Erythroblast (primary cell): ENCODE data around the gene GALNT6.

Experiments
- DNase-seq, 2 experiments: peaks; one replicate each; lab custom pipeline; 2025; lab: John Stamatoyannopoulos, UW
- GATA1 ChIP-seq: IDR thresholded peaks from 2 replicates; pipeline ENCODE4 v1.6.1; 2011; ENCODE audit warnings: low read depth, mild to moderate bottlenecking, control low read depth, low read length, moderate library complexity
- POLR2A ChIP-seq: IDR thresholded peaks from 2 replicates; pipeline ENCODE4 v1.6.1; 2011; ENCODE audit warnings: mild to moderate bottlenecking, low read length

GALNT6 gene

DNA sequence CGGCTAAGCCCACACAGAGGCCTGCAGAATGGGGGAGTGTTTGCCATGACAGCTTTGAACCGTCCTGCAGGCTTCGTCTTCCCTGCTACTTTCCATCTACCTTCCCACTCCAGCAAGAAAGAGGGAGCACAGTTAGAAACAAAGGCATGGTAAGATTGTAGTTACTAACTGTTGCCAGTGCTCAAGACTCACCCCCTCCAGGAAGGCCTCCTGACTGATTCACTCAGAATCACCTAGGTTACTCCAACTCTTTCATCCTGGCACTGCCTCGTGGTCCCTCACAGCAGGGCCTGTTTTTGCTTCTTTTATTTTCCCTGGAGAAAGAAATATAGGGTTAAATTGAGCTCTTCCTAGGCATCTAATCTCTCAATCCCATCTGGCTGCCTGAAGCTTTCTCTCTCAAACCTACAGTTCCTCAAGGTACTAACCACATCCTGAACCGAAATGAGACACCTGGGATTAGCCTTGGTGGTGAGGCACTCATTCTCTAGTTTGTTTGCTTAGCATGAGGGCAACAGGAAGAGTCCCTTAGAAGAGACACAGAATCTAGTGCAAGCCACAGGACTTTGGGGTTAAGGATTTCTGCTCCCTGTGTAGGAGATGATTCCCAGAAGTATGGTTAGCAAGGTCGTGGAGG lies 7.8 kb downstream of the GALNT6 start:
- DNase-seq = no peak

DNA sequence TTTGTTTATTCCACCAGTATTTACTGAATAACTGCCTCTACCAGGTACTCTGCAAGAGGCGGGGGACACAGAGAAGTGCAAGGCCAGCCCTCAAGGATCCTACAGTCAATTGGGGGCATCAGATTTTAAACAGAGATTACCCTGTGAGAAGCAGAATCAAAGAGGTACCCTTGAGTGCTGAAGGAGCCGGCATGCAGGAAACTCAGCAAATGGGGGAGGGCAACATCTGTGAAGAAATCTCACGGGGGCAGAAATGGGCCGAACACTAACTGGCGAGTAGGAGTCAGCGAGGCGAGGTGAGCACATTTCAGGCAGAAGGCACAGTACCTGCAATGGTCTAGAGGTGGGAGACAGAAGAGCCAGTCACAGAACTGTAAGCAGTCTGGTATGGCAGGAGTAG lies 9.0 kb downstream of the GALNT6 start:
- TF ChIP-seq POLR2A (no peak), GATA1 (no peak)

More for the DNA sequence above, 7.8 kb downstream of the GALNT6 start:
- TF ChIP-seq GATA1 (no peak), POLR2A (no peak)

DNA sequence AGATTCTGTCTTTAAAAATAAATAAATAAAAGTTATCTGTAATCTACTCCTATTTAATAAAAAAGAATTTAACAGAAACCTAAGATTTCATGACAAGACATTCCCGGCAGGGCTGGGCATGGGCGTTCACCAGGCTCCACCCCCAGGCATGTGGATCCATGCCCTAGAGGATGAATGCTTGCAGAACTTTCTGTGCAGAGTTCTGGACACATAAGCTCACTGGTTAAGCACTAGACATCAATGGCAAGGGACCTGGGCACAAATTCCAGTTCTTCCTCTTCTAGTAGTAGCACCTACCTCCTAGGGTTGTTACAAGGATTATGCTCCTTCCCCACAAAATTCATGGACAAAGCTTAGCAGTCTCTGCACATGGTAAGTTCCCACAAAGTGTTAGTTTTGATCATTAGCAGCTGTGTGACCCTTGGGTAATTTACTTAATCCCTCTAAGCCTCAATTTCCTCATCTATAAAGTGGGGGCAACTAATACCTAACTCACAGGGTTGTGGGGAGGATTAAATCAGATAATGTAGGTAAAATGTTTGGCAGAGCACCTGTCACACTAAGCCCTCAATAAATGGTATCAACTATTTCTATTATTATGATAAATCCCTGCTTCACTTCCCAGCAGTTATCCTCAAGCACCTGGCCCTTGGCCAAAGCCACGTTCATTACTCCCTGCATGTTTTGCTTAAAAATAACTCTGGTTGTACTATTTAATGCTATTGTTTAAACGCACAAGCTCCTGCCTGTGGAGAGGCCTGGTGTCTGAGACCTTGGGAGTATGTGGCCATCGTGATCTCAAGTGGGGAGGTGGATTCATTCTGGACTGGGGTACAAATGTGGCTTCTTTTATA lies 9.8 kb downstream of the GALNT6 start:
- no peak for DNase-seq

More for the DNA sequence above, 9.0 kb downstream of the GALNT6 start:
- DNase-seq = no peak

DNA sequence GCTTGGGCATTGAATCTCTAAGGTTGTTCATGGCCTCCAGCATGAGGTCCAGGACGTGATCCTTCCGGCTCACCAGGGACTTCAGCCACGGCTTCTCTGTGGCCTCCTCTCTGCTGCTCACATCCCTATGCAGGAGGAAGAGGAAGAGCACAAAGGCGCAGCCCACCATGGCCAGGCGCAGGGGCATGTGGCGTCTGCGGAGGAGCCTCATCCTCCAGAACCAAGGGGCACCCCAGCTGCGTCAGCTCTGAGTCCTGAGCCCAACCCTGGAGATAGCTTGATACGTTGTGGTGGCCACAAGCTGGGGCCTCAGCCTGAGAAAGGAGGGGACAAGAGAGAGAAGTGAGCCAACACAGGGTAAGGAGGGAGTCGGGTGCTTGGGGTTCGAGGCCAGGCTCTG lies 11.6 kb downstream of the GALNT6 start:
- DNase-seq = no peak
- TF ChIP-seq GATA1 = no peak
- no peak for TF ChIP-seq POLR2A

More for the DNA sequence above, 9.8 kb downstream of the GALNT6 start:
- TF ChIP-seq GATA1 (no peak), POLR2A (no peak)

DNA sequence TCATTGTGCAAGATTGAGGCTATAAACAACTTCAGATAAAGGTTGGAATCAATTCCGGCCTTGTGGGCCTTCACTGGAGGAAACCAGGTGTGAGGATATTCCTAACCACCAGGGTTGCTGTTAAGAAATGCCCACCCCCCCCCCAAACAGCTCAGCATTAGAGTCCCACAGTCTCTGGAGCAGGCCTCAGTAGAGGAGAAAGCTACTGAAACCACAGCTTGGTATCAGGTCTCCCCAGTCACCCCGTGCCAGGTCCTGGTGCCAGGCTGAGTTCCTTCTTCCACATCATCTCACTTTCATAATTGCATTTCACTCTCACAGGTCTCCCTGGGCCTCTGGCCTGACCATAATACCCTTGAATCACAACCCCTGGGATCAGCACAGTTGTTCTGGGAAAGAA lies 12.5 kb downstream of the GALNT6 start:
- TF ChIP-seq POLR2A (no peak), GATA1 (no peak)
- no peak for DNase-seq

DNA sequence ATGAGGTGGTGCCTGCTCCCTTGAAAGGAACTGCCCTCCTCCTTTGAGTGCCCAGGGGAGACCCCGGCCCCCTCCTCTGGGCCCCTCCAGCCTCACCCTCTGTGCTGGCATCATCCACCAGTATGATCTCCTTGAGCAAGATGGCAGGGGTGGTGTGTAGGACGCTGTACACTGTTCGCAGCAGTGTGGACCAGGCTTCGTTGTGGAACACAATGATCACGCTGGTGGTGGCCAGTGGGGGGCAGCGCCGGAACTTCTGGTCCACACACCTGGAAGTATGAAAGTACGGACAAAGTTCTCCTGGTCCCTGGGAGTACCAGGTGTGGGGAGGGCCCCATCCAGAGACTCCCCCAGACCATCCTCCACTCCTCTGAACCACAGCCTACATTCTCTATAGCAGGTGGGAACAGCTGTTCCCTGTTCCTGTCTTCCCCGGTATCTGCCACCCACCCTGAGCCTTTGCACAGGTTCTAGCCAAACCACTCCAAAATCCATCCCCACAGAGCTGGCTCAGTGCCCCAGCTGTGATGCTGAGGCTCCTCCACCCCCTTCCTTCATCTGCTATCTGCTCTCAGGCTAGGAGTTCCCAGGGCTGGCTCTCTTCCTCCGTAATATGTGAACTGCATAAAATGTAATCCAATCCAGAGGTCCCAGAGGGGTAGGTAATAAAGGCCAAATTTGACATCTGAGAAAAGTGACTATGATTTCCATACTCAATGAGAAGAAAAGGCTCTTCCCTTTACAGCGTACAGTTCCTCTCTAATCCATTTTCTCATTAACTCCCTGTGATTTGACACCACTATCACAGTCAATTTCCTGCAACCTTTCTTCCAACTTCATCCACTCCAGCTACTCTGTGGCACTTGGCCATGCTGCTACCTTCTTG lies 13.9 kb downstream of the GALNT6 start:
- DNase-seq = no peak

DNA sequence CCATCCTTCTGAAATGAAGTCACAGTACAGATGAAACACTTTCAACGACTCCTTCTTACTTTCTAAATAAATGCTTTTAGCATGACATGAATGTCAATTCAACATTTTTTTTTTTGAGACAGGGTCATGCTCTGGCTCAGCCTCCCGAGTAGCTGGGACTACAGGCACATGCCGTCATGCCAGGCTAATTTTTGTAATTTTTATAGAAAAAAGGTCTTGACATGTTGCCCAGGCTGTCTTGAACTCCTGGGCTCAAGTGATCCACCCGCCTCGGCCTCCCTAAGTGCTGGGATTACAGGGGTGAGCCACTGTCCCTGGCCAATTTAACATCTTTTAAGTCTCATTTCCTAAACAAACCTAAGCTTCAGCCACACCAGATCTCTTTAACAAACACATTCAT lies 16.4 kb downstream of the GALNT6 start:
- TF ChIP-seq GATA1 (no peak), POLR2A (no peak)
- no peak for DNase-seq

More for the DNA sequence above, 13.9 kb downstream of the GALNT6 start:
- TF ChIP-seq POLR2A (no peak), GATA1 (no peak)

DNA sequence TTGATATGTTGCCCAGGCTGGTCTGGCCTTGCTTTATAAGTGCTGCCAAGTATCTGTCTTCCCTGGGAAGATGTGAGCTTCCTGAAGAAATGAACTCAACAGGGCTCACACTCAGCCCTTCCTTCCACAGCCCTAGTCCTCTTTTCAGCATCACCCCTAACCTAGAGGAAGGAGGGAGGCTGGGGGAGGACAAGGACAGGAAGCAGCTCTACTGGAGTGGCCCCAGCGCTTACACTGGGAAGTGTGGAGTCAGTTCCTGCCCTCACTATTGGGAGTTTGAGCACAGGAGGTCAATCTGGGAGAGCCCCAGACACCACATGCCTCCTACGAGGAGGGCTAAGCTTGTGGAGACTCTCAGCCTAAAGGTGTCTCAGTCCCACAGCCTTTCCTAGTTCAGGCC lies 16.8 kb downstream of the GALNT6 start:
- no peak for DNase-seq

DNA sequence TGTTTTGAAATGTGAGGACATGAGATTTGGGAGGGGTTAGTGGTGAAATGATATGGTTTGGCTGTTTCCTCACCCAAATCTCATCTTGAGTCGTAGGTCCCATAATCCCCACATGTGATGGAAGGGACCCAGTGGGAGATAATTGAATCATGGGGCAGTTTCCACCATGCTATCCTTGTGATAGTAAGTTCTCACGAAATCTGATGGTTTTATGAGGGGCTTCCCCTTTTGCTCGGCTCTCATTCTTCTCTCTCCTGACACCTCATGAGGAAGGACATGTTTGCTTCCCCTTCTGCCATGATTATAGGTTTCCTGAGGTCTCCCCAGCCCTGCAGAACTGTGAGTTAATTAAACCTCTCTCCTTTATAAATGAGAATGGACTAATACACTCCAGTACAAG lies 18.0 kb downstream of the GALNT6 start:
- no peak for TF ChIP-seq GATA1
- TF ChIP-seq POLR2A = no peak
- no peak for DNase-seq

More for the DNA sequence above, 16.8 kb downstream of the GALNT6 start:
- no peak for TF ChIP-seq GATA1
- no peak for TF ChIP-seq POLR2A

DNA sequence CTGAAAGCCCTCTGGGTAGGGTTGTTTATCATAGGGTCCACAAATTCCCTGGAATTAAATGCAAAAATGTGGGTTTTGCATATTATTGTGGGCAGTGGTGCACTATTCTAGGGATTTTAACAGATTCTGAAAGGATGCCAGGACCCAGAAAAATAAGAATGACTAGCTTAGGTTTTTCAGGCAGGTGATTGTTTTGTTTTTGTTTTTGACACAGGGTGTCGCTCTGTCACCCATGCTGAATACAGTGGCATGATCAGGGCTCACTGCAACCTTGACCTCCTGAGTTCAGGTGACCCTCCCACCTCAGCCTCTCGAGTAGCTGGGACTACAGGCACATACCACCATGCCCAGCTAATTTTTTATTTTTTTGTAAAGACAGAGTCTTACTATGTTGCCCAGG lies 19.2 kb downstream of the GALNT6 start:
- no peak for DNase-seq
- TF ChIP-seq GATA1 (no peak), POLR2A (no peak)

DNA sequence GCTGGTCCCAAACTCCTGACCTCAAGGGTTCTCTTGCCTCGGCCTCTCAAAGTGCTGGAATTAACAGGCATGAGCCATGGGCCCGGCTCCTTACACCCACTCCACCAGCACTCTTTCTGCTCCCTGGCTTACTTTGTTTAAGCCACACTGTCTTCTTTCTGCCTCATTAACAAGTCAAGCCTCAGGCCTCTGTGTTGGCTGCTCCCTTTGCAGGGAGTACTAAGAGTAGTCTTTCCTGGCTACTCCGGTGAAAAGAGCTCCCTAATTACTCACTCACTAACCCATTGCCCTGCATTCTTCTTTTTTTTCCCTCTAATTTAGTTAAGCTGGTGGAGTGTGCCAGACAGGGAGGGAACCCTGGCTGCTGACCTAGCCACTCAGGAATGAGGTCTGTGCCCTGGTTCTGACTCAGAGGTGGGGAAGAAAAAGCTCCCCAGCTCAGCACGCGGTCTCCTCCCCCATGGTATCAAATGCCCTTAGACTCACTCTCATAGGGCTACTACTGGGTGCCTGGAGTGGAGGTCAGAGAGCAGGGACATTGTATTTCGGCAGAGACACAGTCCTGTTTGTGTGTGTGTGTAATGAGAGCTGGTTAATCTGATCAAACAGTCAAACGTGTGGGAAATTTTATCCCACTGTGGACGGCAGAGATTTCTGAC lies 19.8 kb downstream of the GALNT6 start:
- no peak for DNase-seq
- TF ChIP-seq GATA1 (no peak), POLR2A (no peak)

DNA sequence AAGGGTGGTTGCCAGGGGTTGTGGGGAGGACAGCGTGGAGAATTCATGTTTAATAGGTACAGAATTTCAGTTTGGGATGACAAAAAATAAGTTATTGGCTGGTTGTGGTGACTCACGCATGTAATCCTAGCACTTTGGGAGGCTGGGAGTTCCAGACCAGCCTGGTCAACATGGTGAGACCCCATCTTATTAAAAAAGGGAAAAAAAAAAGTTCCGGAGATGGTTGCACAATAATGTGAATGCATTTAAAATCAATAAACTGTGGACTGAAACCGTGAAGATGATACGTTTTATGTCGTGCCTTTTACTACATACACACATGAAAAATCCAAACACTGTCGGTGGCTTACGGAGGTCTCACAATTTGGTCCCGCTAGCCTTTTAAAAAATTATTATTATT lies 20.5 kb downstream of the GALNT6 start:
- DNase-seq = no peak
- TF ChIP-seq POLR2A (no peak), GATA1 (no peak)

DNA sequence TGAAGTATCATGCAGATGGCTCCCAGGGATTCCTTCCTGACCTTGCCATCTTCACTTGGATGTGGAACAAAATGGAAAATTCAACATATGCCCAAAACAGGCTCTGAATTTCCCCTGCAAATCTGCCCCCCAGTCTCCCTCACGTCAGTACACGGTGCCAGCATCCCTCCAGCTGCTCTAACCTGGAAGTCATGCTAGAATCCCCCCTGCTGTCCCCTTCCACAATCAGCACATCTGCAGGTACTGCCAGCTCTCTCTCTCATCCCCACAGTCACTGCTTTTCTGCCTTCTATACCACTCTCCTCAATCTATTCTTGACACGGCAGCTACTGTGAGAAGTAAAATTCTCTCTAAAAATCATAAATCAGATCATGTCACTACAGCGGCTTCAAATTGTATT lies 21.6 kb downstream of the GALNT6 start:
- TF ChIP-seq POLR2A (no peak), GATA1 (no peak)

More for the DNA sequence above, 21.6 kb downstream of the GALNT6 start:
- no peak for DNase-seq
